ENCODE measurements around the gene STK39. TPM values are rescaled to one million over a fixed set of nuclear protein-coding genes. Genes with fewer than 3 reads are reported as not detected.
A peak's percentile ranks its signal among the peaks of the same experiment; 100 is the strongest.

STK39 gene
- total RNA-seq, 6 experiments from 2014 or later, result 0.29 to 1.2 (median 0.60) TPM

- H3K4me3 ChIP-seq, result no peak overlapping the region
- no peaks in the 10 kb centered on the region for H3K9me3 ChIP-seq
- 53% methylated on average over 5 of the region's 5 CpGs for WGBS (ENCODE audit: insufficient coverage, low coverage, low lambda C conversion rate, missing lambda C conversion rate)
- no peaks in the 10 kb centered on the region for H3K36me3 ChIP-seq
- no peaks in the 10 kb centered on the region for H3K4me1 ChIP-seq
- no peak for TF ChIP-seq CTCF (IDR thresholded peaks at IDR 0.05)
- TF ChIP-seq POLR2A (IDR thresholded peaks at IDR 0.05), result no peak
- ATAC-seq, result no peak
- H3K27me3 ChIP-seq, result no peaks in the 10 kb centered on the region
- no peak for DNase-seq
- intact Hi-C loops (cut with DNase I), result no loop called here
- H3K27ac ChIP-seq, result no peak overlapping the region
These were observed 35.7 kb downstream of the STK39 start for GRCh38 chr2:168211664-168212163.

GRCh38 chr2:168210895-168211570, 36.4 kb downstream of the STK39 start:
- intact Hi-C loops (cut with DNase I), result no loop called here
- ATAC-seq (peak; percentile 44 to 96 (median 70)), DNase-seq (no peak)
- WGBS (ENCODE audit: insufficient coverage, low coverage, low lambda C conversion rate, missing lambda C conversion rate), result 16% methylated on average over 3 of the region's 3 CpGs
- no peaks in the 10 kb centered on the region for H3K36me3 ChIP-seq
- H3K9me3 ChIP-seq, result no peaks in the 10 kb centered on the region
- no peaks in the 10 kb centered on the region for H3K27me3 ChIP-seq
- H3K4me1 ChIP-seq, result no peaks in the 10 kb centered on the region
- no peak overlapping the region for H3K4me3 ChIP-seq
- H3K27ac ChIP-seq, result no peak overlapping the region
- no peak for TF ChIP-seq CTCF (IDR thresholded peaks at IDR 0.05)
- no peak for TF ChIP-seq POLR2A (IDR thresholded peaks at IDR 0.05)

GRCh38 chr2:168210216-168210894, 37.0 kb downstream of the STK39 start:
- 68% methylated on average over 9 of the region's 9 CpGs for WGBS (ENCODE audit: insufficient coverage, low coverage, low lambda C conversion rate, missing lambda C conversion rate)
- no peak overlapping the region for H3K27ac ChIP-seq

GRCh38 chr2:168208652-168209051, 38.7 kb downstream of the STK39 start:
- Histone ChIP-seq H3K36me3 (no peaks in the 10 kb centered on the region), H3K9me3 (no peaks in the 10 kb centered on the region), H3K4me3 (no peak overlapping the region), H3K27ac (no peak overlapping the region), H3K4me1 (no peaks in the 10 kb centered on the region), H3K27me3 (no peaks in the 10 kb centered on the region)
- no peak for DNase-seq
- intact Hi-C loops (cut with DNase I), result no loop called here
- TF ChIP-seq POLR2A (IDR thresholded peaks at IDR 0.05) (no peak), CTCF (IDR thresholded peaks at IDR 0.05) (no peak)
- 63% methylated on average over 1 of the region's 2 CpGs for WGBS (ENCODE audit: insufficient coverage, low coverage, low lambda C conversion rate, missing lambda C conversion rate)
- ATAC-seq, result no peak

More at GRCh38 chr2:168210216-168210894, 37.0 kb downstream of the STK39 start:
- H3K27me3 ChIP-seq, result no peaks in the 10 kb centered on the region
- no peaks in the 10 kb centered on the region for H3K4me1 ChIP-seq
- H3K4me3 ChIP-seq, result no peak overlapping the region
- no peaks in the 10 kb centered on the region for H3K36me3 ChIP-seq
- ATAC-seq, result no peak
- DNase-seq, result no peak
- no peaks in the 10 kb centered on the region for H3K9me3 ChIP-seq
- TF ChIP-seq POLR2A (IDR thresholded peaks at IDR 0.05), result no peak
- no peak for TF ChIP-seq CTCF (IDR thresholded peaks at IDR 0.05)
- intact Hi-C loops (cut with DNase I), result no loop called here

Data from right lobe of liver (tissue), 6 donors.